Hepatocyte (in vitro differentiated cells): ENCODE data around the gene TRPM1.

Experiments used
- EZH2 ChIP-seq: fragments of 200-600 bp; sonication (generic); IDR thresholded peaks from 2 replicates; pipeline ENCODE4 v1.6.1; 2016; ENCODE audit warnings: antibody characterized with exemption, mild to moderate bottlenecking, borderline replicate concordance
- EZH2phosphoT487 ChIP-seq: fragments of 200-600 bp; sonication (generic); IDR thresholded peaks from one replicate; pipeline ENCODE4 v1.6.1; 2018; ENCODE audit warnings: antibody characterized with exemption, mild to moderate bottlenecking, low read depth, moderate library complexity; ENCODE audit not compliant: unreplicated experiment, severe bottlenecking
- TF ChIP-seq, protein P1 (sequence below): fragments of 200-600 bp; sonication (generic); IDR thresholded peaks from 2 replicates; pipeline ENCODE4 v1.5.1; 2016; ENCODE audit warnings: antibody characterized with exemption, mild to moderate bottlenecking; ENCODE audit not compliant: poor library complexity

DNA sequence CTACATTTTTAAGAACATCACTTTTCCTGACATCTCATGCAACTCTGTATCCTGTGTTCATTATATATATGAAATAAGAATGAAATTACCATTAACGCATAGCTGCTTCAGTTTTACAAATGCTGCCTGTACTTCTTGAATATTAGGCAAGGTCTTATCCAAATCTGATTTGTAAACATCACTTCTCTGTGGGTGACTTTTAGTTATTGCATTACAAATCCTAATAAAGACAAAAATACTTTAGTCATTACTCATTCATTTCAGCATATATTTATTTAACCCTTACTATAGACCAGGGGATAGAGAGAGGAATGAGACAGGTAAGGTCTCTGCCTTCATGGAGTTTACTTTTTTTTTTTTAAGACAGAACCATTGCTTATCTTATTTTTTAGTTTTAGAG is 146.9 kb downstream of the TRPM1 start:
- TF ChIP-seq, protein P1, sequence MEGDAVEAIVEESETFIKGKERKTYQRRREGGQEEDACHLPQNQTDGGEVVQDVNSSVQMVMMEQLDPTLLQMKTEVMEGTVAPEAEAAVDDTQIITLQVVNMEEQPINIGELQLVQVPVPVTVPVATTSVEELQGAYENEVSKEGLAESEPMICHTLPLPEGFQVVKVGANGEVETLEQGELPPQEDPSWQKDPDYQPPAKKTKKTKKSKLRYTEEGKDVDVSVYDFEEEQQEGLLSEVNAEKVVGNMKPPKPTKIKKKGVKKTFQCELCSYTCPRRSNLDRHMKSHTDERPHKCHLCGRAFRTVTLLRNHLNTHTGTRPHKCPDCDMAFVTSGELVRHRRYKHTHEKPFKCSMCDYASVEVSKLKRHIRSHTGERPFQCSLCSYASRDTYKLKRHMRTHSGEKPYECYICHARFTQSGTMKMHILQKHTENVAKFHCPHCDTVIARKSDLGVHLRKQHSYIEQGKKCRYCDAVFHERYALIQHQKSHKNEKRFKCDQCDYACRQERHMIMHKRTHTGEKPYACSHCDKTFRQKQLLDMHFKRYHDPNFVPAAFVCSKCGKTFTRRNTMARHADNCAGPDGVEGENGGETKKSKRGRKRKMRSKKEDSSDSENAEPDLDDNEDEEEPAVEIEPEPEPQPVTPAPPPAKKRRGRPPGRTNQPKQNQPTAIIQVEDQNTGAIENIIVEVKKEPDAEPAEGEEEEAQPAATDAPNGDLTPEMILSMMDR, result no peak
- TF ChIP-seq EZH2phosphoT487 (no peak), EZH2 (no peak)
